HG02852 (cell line): Measurements from ENCODE around the gene ASPHD2.

Experiments used
- ATAC-seq: cut with Tn5 transposase; IDR thresholded peaks from one replicate; pipeline ENCODE4 v1.9.1; 2021; ENCODE audit warnings: mild to moderate bottlenecking, moderate library complexity; ENCODE audit not compliant: unreplicated experiment

Gene ASPHD2

DNA sequence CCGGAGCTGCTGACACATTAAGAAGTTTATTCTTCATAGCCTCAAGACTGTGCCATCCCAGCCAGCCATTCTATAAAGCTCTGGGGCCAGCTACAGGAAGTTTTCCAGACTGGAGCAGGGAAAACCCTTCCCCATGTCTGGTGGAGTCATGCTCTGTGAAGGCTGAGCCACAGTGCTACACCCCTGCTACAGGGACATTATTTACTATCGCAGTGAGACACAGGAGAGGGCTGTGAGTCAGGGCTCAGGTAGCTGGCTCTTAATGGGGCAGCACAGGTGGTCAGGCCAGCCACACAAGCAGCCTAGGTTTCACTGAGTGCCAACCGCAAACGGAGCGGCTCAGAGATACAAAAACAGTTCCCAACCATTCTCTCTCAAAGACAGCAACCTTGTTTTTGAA lies 42.5 kb downstream of the ASPHD2 start:
- ATAC-seq = no peak

DNA sequence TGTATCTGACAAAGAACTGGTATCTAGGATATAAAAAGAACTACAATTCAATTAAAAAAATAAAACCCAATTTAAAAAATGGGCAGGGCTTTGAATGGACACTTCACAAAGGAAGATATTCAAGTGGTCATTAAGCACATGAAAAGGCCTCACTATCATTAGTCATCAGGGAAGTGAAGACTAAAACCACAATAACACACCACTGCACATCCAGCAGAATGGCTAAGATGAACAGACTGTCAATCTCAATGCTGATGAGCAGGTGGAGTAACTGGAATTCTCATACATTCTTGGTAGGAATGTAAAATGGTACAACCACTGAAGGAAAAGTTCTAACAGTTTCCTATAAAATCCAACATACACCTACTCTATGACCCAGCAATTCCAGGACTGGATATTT lies 45.6 kb downstream of the ASPHD2 start:
- no peak for ATAC-seq

DNA sequence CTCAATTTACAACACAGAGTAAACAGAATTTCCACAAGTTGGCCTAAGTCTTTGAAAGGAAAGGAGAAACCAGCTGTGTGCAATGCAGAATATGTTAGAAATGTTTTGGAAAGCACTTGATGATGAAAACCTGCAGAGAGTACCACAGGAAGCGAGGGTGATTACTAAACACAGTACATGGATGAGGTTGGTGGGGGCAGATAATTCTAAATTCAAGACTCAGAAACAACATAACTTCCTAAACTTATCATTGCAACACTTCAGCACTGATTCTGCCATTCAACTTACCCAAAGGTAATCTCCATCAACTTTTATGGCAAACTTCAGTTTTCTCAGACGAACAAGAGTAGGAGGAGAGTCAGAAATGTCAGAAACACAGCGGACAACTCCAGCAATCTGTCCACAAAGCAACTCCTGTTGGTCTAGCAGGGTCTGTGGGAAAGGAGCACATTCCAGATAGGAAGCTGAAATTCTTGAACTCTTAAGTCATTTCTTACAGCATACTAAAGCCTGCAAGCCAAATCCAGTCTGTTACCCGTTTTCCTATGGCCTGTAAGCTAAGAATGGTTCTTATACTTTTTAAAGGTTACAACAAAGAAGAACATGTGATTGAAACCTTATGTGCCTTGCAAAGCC lies 47.8 kb downstream of the ASPHD2 start:
- ATAC-seq = no peak

GRCh38 chr22:26477341-26477731 lies 48.3 kb downstream of the ASPHD2 start:
- ATAC-seq = no peak

- no peak for ATAC-seq
Measured at GRCh38 chr22:26479043-26479791, 50.2 kb downstream of the ASPHD2 start.

GRCh38 chr22:26479792-26480610 lies 50.9 kb downstream of the ASPHD2 start:
- no peak for ATAC-seq

GRCh38 chr22:26480611-26480932 lies 51.5 kb downstream of the ASPHD2 start:
- no peak for ATAC-seq

DNA sequence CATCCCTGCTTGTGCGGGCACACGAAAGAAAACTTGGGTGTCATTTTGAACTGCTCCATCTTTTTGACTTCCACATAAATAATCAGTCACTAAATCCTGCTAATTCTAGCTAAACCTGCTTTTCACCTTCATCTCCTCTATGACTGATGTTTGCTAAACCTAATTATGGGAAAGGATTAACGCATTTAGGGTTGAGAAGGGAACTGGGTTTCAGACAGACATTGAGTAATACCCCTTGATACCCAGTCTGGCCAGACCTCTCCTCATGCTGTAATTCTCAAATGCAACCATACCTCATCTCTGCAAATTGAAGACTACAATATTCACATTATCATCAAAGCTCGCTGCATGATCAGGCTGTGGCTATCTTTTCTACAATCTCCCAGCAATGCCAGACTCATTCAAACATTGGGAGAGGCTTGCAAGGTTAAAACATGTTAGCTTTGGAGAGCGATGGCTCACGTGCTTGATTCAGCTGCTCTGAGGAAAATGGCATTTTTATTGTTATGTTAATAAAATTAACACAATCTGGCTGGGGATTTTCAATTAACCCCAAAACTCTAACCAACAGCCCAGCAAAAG lies 52.1 kb downstream of the ASPHD2 start:
- no peak for ATAC-seq

GRCh38 chr22:26481694-26482093 lies 52.6 kb downstream of the ASPHD2 start:
- no peak for ATAC-seq

- ATAC-seq = no peak
Measured at GRCh38 chr22:26482161-26482560, 53.1 kb downstream of the ASPHD2 start.

DNA sequence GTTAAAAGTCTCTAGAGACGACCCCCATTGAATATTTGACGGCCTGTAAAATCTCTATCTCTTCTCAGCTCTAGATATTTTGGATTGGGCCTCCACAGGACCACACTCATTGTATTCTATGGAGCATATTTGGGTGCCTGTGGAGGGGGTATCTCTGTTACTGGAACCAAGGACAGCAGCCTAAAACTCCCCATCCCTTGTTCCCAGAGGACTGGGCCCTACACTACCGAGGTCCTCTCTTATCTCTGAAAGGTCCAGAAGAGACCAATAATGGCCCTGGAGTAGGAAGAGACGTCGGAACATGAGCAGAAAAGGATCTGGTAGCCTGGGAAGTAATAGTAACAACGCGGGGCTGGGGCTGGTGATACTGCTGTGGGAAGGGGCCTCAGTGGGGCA lies 54.0 kb downstream of the ASPHD2 start:
- no peak for ATAC-seq

DNA sequence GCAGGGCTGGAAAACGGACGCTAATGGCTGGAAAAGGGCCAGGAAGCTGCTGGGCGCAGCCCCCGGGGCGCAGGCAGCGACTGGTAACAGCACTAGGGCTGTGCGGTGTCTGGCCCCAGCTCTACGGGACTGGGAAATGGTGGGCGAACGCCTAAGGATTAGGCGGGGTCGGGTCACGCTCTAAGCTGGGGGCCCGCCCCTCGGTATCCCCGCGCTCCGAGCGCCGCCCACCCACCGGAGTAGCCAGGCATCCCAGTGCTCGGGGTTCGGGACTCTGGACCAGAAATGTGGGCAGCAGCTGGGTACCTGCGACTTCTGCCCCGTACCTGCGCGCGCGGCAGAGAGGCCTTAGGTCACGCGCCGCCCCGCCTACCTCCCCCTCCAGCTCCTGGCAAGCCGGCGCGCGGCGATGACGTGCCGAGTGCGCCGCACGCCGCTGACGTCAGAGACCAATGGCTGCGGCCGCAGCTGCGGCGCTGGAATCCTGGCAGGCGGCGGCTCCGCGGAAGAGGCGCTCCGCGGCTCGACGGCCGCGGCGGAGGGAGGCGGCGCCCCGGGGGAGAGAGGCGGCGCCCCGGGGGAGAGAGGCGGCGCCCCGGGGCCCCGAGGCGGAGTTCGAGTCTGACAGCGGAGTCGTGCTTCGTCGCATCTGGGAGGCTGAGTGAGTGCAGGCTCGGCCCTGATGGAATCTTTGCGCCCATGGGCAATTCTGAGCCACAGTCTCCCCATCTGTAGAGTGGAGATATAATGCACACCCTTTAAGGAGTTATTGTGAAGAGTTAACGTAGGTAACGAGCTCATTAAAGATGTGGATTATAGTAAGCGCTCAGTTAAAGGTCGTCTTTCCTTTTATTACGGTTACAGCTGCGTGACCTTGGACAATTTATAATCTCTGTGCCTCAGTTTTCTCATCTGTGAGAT lies 54.6 kb downstream of the ASPHD2 start, which contains the start of the genes HPS4 and SRRD:
Gene HPS4 (minus strand): TSS at position 345 of the 921 bp plus-strand sequence. CDS start 2,021 bp downstream, outside the sequence.
Gene SRRD (plus strand): TSS at position 439 of the 921 bp plus-strand sequence. CDS start 14 bp downstream, at position 453.
- peak; percentile 74 for ATAC-seq

DNA sequence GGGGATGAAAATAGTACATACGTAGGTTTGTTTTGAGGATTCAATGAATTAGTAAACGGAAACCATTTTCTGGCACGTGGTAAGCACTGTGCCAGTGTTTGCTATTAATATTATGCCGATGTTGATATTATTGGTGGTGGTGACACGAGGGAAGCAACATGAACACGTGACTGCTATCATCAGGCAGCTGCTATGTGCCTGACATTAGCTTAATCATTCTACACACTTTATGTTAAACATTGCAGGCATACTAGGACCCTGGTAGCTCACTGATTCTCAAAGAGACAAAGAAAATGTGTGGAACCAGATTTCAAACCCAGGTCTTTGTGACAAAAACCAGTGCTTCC lies 55.3 kb downstream of the ASPHD2 start:
- ATAC-seq = no peak

- ATAC-seq = no peak
Measured at GRCh38 chr22:26485013-26485412, 56.0 kb downstream of the ASPHD2 start.

- ATAC-seq = no peak
Measured at GRCh38 chr22:26485806-26486390, 56.8 kb downstream of the ASPHD2 start.

- no peak for ATAC-seq
Measured at GRCh38 chr22:26486394-26486793, 57.3 kb downstream of the ASPHD2 start.

GRCh38 chr22:26487996-26488395 lies 58.9 kb downstream of the ASPHD2 start:
- no peak for ATAC-seq

- no peak for ATAC-seq
Measured at GRCh38 chr22:26489447-26490036, 60.5 kb downstream of the ASPHD2 start.

DNA sequence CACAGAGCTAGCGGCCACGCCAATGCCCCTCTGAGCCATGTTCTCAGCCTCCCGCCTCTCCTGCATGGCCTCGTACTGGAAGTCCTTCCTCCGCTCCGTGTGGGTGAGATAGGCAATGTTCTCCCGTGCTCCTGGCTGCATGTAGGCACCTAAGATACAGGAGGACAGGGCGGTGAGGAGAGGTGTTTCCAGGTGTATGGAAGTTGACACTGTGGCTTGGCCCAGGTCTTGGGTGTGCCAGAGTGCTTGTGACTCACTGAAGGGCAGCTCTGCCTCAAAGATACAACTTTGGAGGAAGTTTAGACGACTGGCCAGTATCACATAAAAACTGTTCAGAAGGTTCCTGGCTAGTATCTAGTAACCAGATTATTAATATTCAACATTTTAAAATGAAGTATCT lies 63.2 kb downstream of the ASPHD2 start:
- ATAC-seq = no peak

DNA sequence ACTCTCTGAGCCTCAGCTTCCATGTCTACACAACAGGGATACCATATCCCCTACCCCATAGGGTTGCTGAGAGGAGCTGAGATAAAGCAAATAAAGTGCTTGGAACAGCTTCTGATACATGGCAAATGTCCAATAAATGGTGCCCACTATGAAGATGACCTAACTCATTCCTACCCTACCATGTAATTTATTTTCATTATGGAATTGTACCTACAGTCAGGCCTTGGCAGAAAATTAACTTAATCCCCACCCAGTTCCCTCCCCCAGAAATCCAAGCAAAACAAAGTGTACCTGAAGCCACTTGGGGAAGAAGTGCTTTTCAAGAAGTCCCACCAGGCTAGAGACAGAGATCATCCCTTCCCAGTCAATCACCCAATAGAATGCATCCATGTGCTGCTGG lies 65.4 kb downstream of the ASPHD2 start:
- ATAC-seq = no peak
